SK-N-MC (cell line): ENCODE results near the gene IMPA2.
"Not testable (repeated sequence)": the region's sequence is repeated elsewhere in the genome, so short reads cannot be mapped to it uniquely, and the experiment has no call there.

Experiments used
- EZH2 ChIP-seq: fragments of 200-600 bp; sonication (generic); IDR thresholded peaks from one replicate; pipeline ENCODE4 v1.6.1; 2017; ENCODE audit warnings: antibody characterized with exemption
- POLR2AphosphoS5 ChIP-seq: IDR thresholded peaks from 2 replicates; pipeline ENCODE4 v1.6.1; 2012; ENCODE audit warnings: mild to moderate bottlenecking, low read depth, low read length, borderline replicate concordance

GRCh38 chr18:12068316-12068949 lies 87.1 kb downstream of the IMPA2 start:
- not testable (repeated sequence) for TF ChIP-seq POLR2AphosphoS5, EZH2
